Measurements from ENCODE around the gene GHRH. TPM values are rescaled to one million over a fixed set of nuclear protein-coding genes. Genes with fewer than 3 reads are reported as not detected.

The GHRH gene
- total and polyA plus RNA-seq, 4 donors: not detected

DNA sequence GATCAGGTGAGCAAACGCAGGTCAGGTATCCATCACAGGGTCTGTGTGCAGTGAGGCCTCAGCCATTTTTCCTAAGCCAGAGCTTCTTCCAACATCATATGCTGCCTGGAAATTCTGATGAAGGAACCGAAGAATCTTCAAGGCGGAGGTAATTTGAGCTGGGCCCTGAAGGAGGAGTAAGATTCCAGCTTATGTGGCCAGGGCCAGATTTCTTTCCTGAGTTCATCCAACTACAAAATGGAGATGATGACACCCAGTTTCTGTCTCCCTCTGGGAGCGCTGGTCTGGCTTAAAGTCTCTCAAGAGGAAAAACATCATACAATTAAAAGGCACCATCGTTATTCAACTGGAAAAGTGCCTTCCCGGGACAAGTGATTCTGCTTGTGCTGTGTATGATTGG is 20.9 kb upstream of the GHRH start:
- TF ChIP-seq HNF4G (IDR thresholded peaks at IDR 0.05): no peak
- no peak for TF ChIP-seq YY1 (IDR thresholded peaks at IDR 0.05)
- peak; percentile 55 to 65 for TF ChIP-seq RAD21 (IDR thresholded peaks at IDR 0.05)
- TF ChIP-seq SP1 (IDR thresholded peaks at IDR 0.05): no peak
- no peak for TF ChIP-seq EGR1 (IDR thresholded peaks at IDR 0.05; ENCODE audit: low read depth in 2 of 2)
- TF ChIP-seq, protein P1, sequence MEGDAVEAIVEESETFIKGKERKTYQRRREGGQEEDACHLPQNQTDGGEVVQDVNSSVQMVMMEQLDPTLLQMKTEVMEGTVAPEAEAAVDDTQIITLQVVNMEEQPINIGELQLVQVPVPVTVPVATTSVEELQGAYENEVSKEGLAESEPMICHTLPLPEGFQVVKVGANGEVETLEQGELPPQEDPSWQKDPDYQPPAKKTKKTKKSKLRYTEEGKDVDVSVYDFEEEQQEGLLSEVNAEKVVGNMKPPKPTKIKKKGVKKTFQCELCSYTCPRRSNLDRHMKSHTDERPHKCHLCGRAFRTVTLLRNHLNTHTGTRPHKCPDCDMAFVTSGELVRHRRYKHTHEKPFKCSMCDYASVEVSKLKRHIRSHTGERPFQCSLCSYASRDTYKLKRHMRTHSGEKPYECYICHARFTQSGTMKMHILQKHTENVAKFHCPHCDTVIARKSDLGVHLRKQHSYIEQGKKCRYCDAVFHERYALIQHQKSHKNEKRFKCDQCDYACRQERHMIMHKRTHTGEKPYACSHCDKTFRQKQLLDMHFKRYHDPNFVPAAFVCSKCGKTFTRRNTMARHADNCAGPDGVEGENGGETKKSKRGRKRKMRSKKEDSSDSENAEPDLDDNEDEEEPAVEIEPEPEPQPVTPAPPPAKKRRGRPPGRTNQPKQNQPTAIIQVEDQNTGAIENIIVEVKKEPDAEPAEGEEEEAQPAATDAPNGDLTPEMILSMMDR (IDR thresholded peaks at IDR 0.05; ENCODE audit: low read depth, low read length, missing input control): peak; percentile 7
- no peak for TF ChIP-seq RXRA (IDR thresholded peaks at IDR 0.05)
- no peak for TF ChIP-seq FOXA1 (IDR thresholded peaks at IDR 0.05)
- Histone ChIP-seq H3K27me3 (ENCODE audit: control insufficient read depth in 4 of 4, insufficient read depth in 4 of 4, low read length in 3 of 4) (no peaks in the 10 kb centered on the region), H3K9ac (ENCODE audit: low read depth in 1 of 2, low read length in 2 of 2) (no peak overlapping the region), H3K9me3 (ENCODE audit: control insufficient read depth in 4 of 4, low read length in 3 of 4) (no peaks in the 10 kb centered on the region), H3K36me3 (ENCODE audit: control insufficient read depth in 4 of 4, insufficient read depth in 3 of 4, low read depth in 1 of 4, low read length in 3 of 4) (no peaks in the 10 kb centered on the region), H3K4me3 (ENCODE audit: low read depth in 1 of 3, low read length in 3 of 3) (no peak overlapping the region), H3K27ac (ENCODE audit: low read depth in 1 of 2, low read length in 2 of 2) (no peak overlapping the region), H3K4me1 (ENCODE audit: control insufficient read depth in 4 of 4, insufficient read depth in 4 of 4, low read length in 3 of 4) (peaks cover 0 to 10% (median 10%) of the 10 kb centered on the region in 4 donors)
- 86% methylated on average over 6 of the region's 6 CpGs for WGBS
- DNase-seq (ENCODE audit: low spot score): no peak

DNA sequence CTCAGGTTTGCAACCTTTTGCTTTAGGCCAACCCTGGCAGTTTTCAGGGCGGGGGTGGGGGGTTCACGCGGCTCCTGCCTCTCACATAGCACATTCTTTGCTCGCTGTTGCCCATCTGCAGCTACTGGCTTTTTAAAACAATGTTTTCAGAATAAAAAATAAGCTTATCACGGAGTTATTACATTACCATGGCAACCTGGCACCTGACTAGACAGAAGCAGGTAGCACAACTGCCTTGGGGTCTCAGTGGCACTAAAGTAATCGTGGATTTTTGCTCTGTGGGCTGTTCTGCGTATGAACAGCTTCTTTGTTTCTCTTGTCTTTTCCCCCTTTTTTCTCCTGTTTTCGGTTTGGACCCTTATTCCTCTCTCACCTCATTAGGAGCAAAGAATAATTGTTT is 18.8 kb upstream of the GHRH start:
- H3K9me3 ChIP-seq (ENCODE audit: control insufficient read depth in 4 of 4, low read length in 3 of 4): no peaks in the 10 kb centered on the region
- TF ChIP-seq JUND (IDR thresholded peaks at IDR 0.05) (no peak), GABPA (IDR thresholded peaks at IDR 0.05 in 1 of 2, conservative IDR thresholded peaks at IDR 0.05 in 1 of 2) (no peak), RAD21 (IDR thresholded peaks at IDR 0.05) (no peak), SP1 (IDR thresholded peaks at IDR 0.05) (no peak), EGR1 (IDR thresholded peaks at IDR 0.05; ENCODE audit: low read depth in 2 of 2) (no peak), RXRA (IDR thresholded peaks at IDR 0.05) (no peak), NR2F2 (IDR thresholded peaks at IDR 0.05) (no peak), HNF4G (IDR thresholded peaks at IDR 0.05) (no peak), TAF1 (conservative IDR thresholded peaks at IDR 0.05) (no peak), YY1 (IDR thresholded peaks at IDR 0.05) (no peak)
- TF ChIP-seq, protein P2, sequence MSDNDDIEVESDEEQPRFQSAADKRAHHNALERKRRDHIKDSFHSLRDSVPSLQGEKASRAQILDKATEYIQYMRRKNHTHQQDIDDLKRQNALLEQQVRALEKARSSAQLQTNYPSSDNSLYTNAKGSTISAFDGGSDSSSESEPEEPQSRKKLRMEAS (IDR thresholded peaks at IDR 0.05): no peak
- TF ChIP-seq, protein P3, sequence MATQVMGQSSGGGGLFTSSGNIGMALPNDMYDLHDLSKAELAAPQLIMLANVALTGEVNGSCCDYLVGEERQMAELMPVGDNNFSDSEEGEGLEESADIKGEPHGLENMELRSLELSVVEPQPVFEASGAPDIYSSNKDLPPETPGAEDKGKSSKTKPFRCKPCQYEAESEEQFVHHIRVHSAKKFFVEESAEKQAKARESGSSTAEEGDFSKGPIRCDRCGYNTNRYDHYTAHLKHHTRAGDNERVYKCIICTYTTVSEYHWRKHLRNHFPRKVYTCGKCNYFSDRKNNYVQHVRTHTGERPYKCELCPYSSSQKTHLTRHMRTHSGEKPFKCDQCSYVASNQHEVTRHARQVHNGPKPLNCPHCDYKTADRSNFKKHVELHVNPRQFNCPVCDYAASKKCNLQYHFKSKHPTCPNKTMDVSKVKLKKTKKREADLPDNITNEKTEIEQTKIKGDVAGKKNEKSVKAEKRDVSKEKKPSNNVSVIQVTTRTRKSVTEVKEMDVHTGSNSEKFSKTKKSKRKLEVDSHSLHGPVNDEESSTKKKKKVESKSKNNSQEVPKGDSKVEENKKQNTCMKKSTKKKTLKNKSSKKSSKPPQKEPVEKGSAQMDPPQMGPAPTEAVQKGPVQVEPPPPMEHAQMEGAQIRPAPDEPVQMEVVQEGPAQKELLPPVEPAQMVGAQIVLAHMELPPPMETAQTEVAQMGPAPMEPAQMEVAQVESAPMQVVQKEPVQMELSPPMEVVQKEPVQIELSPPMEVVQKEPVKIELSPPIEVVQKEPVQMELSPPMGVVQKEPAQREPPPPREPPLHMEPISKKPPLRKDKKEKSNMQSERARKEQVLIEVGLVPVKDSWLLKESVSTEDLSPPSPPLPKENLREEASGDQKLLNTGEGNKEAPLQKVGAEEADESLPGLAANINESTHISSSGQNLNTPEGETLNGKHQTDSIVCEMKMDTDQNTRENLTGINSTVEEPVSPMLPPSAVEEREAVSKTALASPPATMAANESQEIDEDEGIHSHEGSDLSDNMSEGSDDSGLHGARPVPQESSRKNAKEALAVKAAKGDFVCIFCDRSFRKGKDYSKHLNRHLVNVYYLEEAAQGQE (IDR thresholded peaks at IDR 0.05): no peak
- TF ChIP-seq, protein P4, sequence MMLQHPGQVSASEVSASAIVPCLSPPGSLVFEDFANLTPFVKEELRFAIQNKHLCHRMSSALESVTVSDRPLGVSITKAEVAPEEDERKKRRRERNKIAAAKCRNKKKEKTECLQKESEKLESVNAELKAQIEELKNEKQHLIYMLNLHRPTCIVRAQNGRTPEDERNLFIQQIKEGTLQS (IDR thresholded peaks at IDR 0.05): no peak
- H3K9ac ChIP-seq (ENCODE audit: low read depth in 1 of 2, low read length in 2 of 2): no peak overlapping the region
- H3K4me3 ChIP-seq (ENCODE audit: low read depth in 1 of 3, low read length in 3 of 3): no peak overlapping the region
- H3K27me3 ChIP-seq (ENCODE audit: control insufficient read depth in 4 of 4, insufficient read depth in 4 of 4, low read length in 3 of 4): no peaks in the 10 kb centered on the region
- no peaks in the 10 kb centered on the region for H3K36me3 ChIP-seq (ENCODE audit: control insufficient read depth in 4 of 4, insufficient read depth in 3 of 4, low read depth in 1 of 4, low read length in 3 of 4)
- no peak for DNase-seq (ENCODE audit: low spot score)
- H3K27ac ChIP-seq (ENCODE audit: low read depth in 1 of 2, low read length in 2 of 2): no peak overlapping the region
- 92% methylated on average over 8 of the region's 8 CpGs for WGBS
- H3K4me1 ChIP-seq (ENCODE audit: control insufficient read depth in 4 of 4, insufficient read depth in 4 of 4, low read length in 3 of 4): peaks cover 3 to 11% (median 5%) of the 10 kb centered on the region in 4 donors

Measured in liver (tissue), 9 donors.